Measurements from ENCODE around the gene TAF4. TPM values are rescaled to one million over a fixed set of nuclear protein-coding genes. Genes with fewer than 3 reads are reported as not detected.
"Not testable (repeated sequence)": the region's sequence is repeated elsewhere in the genome, so short reads cannot be mapped to it uniquely, and the experiment has no call there.

Gene TAF4
- total RNA-seq, 2 donors from 2014 or later = 17.8 to 19.5 TPM

- no peak for DNase-seq
- peaks cover 10% of the 10 kb centered on the region for H3K36me3 Mint-ChIP-seq (ENCODE audit: low read depth)
- no peaks in the 10 kb centered on the region for H3K27me3 Mint-ChIP-seq
- no peak for ATAC-seq
- no peak overlapping the region for H3K4me3 Mint-ChIP-seq
- H3K4me1 Mint-ChIP-seq = no peaks in the 10 kb centered on the region
- no peaks in the 10 kb centered on the region for H3K9me3 ChIP-seq (ENCODE audit: control insufficient read depth, low read length, poor library complexity, severe bottlenecking)
- no peak overlapping the region for H3K27ac Mint-ChIP-seq
Observed at GRCh38 chr20:61975407-61976129, 90.1 kb downstream of the TAF4 start.

GRCh38 chr20:61974357-61974665 is 91.4 kb downstream of the TAF4 start:
- no peaks in the 10 kb centered on the region for H3K4me1 Mint-ChIP-seq
- no peak overlapping the region for H3K4me3 Mint-ChIP-seq
- H3K27ac Mint-ChIP-seq = no peak overlapping the region
- DNase-seq (no peak), ATAC-seq (no peak)
- H3K36me3 Mint-ChIP-seq (ENCODE audit: low read depth) = peaks cover 10% of the 10 kb centered on the region
- no peaks in the 10 kb centered on the region for H3K9me3 ChIP-seq (ENCODE audit: control insufficient read depth, low read length, poor library complexity, severe bottlenecking)
- H3K27me3 Mint-ChIP-seq = no peaks in the 10 kb centered on the region

- no peaks in the 10 kb centered on the region for H3K9me3 ChIP-seq (ENCODE audit: control insufficient read depth, low read length, poor library complexity, severe bottlenecking)
- no peak for ATAC-seq
- H3K4me3 Mint-ChIP-seq = no peak overlapping the region
- H3K36me3 Mint-ChIP-seq (ENCODE audit: low read depth) = peaks cover 10% of the 10 kb centered on the region
- no peak overlapping the region for H3K27ac Mint-ChIP-seq
- H3K27me3 Mint-ChIP-seq = no peaks in the 10 kb centered on the region
- DNase-seq = no peak
- H3K4me1 Mint-ChIP-seq = no peaks in the 10 kb centered on the region
Observed at GRCh38 chr20:61973515-61974356, 91.9 kb downstream of the TAF4 start.

GRCh38 chr20:61972636-61973508 is 92.8 kb downstream of the TAF4 start:
- DNase-seq (no peak), ATAC-seq (no peak)
- Mint-ChIP-seq H3K36me3 (ENCODE audit: low read depth) (peaks cover 10% of the 10 kb centered on the region), H3K4me3 (no peak overlapping the region), H3K4me1 (no peaks in the 10 kb centered on the region), H3K27ac (no peak overlapping the region), H3K27me3 (peaks cover 7% of the 10 kb centered on the region)
- no peaks in the 10 kb centered on the region for H3K9me3 ChIP-seq (ENCODE audit: control insufficient read depth, low read length, poor library complexity, severe bottlenecking)

- ATAC-seq; H3K36me3 Mint-ChIP-seq (ENCODE audit: low read depth); H3K4me3 Mint-ChIP-seq; H3K27ac Mint-ChIP-seq; H3K4me1 Mint-ChIP-seq; DNase-seq; H3K9me3 ChIP-seq (ENCODE audit: control insufficient read depth, low read length, poor library complexity, severe bottlenecking): not testable (repeated sequence)
- H3K27me3 Mint-ChIP-seq = peaks cover 12% of the 10 kb centered on the region
Observed at GRCh38 chr20:61971595-61971994, 94.1 kb downstream of the TAF4 start.

GRCh38 chr20:61970357-61970756 is 95.3 kb downstream of the TAF4 start:
- H3K27me3 Mint-ChIP-seq = peaks cover 15% of the 10 kb centered on the region
- no peak for DNase-seq
- H3K9me3 ChIP-seq (ENCODE audit: control insufficient read depth, low read length, poor library complexity, severe bottlenecking) = no peaks in the 10 kb centered on the region
- ATAC-seq = no peak
- no peak overlapping the region for H3K27ac Mint-ChIP-seq
- H3K36me3 Mint-ChIP-seq (ENCODE audit: low read depth) = peaks cover 8% of the 10 kb centered on the region
- no peak overlapping the region for H3K4me3 Mint-ChIP-seq
- H3K4me1 Mint-ChIP-seq = no peaks in the 10 kb centered on the region

- Mint-ChIP-seq H3K27me3 (peaks cover 15% of the 10 kb centered on the region), H3K4me3 (no peak overlapping the region), H3K4me1 (no peaks in the 10 kb centered on the region), H3K36me3 (ENCODE audit: low read depth) (peaks cover 8% of the 10 kb centered on the region), H3K27ac (no peak overlapping the region)
- DNase-seq (no peak), ATAC-seq (no peak)
- H3K9me3 ChIP-seq (ENCODE audit: control insufficient read depth, low read length, poor library complexity, severe bottlenecking) = no peaks in the 10 kb centered on the region
Observed at GRCh38 chr20:61969806-61970205, 95.9 kb downstream of the TAF4 start.

GRCh38 chr20:61968932-61969331 is 96.7 kb downstream of the TAF4 start:
- Mint-ChIP-seq H3K4me3 (no peak overlapping the region), H3K36me3 (ENCODE audit: low read depth) (peaks cover 6% of the 10 kb centered on the region), H3K27me3 (peaks cover 15% of the 10 kb centered on the region), H3K4me1 (no peaks in the 10 kb centered on the region), H3K27ac (no peak overlapping the region)
- ATAC-seq (no peak), DNase-seq (no peak)
- H3K9me3 ChIP-seq (ENCODE audit: control insufficient read depth, low read length, poor library complexity, severe bottlenecking) = no peaks in the 10 kb centered on the region

GRCh38 chr20:61968036-61968810 is 97.5 kb downstream of the TAF4 start:
- no peaks in the 10 kb centered on the region for H3K9me3 ChIP-seq (ENCODE audit: control insufficient read depth, low read length, poor library complexity, severe bottlenecking)
- DNase-seq (no peak), ATAC-seq (no peak)
- Mint-ChIP-seq H3K27ac (no peak overlapping the region), H3K27me3 (peaks cover 15% of the 10 kb centered on the region), H3K4me1 (no peaks in the 10 kb centered on the region), H3K4me3 (no peak overlapping the region), H3K36me3 (ENCODE audit: low read depth) (peaks cover 3% of the 10 kb centered on the region)

GRCh38 chr20:61967300-61967699 is 98.4 kb downstream of the TAF4 start:
- no peaks in the 10 kb centered on the region for H3K9me3 ChIP-seq (ENCODE audit: control insufficient read depth, low read length, poor library complexity, severe bottlenecking)
- no peak overlapping the region for H3K4me3 Mint-ChIP-seq
- no peaks in the 10 kb centered on the region for H3K4me1 Mint-ChIP-seq
- no peak for ATAC-seq
- no peak for DNase-seq
- no peaks in the 10 kb centered on the region for H3K36me3 Mint-ChIP-seq (ENCODE audit: low read depth)
- H3K27me3 Mint-ChIP-seq = peaks cover 15% of the 10 kb centered on the region
- H3K27ac Mint-ChIP-seq = no peak overlapping the region

GRCh38 chr20:61966492-61967244 is 99.0 kb downstream of the TAF4 start:
- no peak overlapping the region for H3K4me3 Mint-ChIP-seq

More at GRCh38 chr20:61966492-61967244, 99.0 kb downstream of the TAF4 start:
- no peak for DNase-seq
- H3K27me3 Mint-ChIP-seq = peaks cover 19% of the 10 kb centered on the region
- H3K9me3 ChIP-seq (ENCODE audit: control insufficient read depth, low read length, poor library complexity, severe bottlenecking) = no peaks in the 10 kb centered on the region
- ATAC-seq = no peak
- no peak overlapping the region for H3K27ac Mint-ChIP-seq
- H3K4me1 Mint-ChIP-seq = no peaks in the 10 kb centered on the region
- H3K36me3 Mint-ChIP-seq (ENCODE audit: low read depth) = no peaks in the 10 kb centered on the region

Data from T-helper 17 cell (primary cell).